ENCODE data around the gene PSIP1.
"Not testable (repeated sequence)": the region's sequence is repeated elsewhere in the genome, so short reads cannot be mapped to it uniquely, and the experiment has no call there.

The PSIP1 gene

DNA sequence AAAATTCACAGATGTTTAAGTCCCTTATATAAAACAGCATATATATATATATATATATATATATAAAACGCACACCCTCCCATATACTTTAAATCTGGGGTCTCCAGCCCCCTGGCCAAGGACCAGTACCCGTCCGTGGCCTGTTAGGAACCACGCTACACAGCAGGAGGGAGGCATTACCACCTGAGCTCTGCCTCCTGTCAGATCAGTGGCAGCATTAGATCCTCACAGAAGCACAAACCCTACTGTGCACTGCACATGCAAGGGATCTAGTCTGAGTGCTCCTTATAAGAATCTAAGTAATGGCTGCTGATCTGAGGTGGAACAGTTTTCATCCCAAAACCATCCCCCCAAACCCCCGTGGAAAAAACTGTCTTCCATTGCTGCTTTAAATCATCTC, 9.0 kb downstream of the PSIP1 start:
- no peak for DNase-seq

DNA sequence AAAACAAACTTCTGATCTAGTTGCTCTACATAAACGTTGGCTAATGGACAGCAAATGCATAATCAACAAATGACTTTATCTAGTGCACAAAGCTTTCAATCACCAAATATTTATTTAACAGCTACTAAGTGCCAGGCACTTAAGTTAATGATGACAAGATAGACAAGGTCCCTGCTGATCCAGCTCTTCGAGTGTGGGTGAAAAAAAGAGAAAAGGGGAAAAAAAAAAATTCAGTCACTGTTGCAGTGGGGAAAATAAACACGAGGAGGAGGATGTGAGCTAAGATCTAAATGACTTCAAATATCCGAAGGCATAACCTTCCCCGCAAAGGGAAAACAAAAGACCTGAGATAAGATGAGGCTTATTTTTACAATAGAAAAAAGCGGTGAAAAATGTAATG, 9.6 kb downstream of the PSIP1 start:
- DNase-seq, result no peak

DNA sequence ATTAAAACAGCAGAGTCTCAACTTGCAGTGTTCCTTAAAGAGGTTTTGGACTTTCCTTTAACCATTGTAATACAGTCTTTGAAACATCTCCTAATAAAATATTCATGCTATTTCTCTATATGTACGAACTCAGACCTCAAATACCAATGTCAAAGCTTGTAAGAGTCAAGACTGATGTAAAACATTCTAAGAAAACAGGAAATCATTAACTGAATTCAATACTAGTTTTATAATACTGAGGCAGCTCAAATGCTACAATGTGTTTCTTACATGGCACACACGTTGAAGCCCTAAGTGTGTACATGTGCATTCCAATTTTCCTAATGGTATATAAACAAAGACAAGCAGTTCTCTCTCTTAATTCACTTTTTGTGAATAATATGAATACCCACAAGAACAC, 11.6 kb downstream of the PSIP1 start:
- no peak for DNase-seq

DNA sequence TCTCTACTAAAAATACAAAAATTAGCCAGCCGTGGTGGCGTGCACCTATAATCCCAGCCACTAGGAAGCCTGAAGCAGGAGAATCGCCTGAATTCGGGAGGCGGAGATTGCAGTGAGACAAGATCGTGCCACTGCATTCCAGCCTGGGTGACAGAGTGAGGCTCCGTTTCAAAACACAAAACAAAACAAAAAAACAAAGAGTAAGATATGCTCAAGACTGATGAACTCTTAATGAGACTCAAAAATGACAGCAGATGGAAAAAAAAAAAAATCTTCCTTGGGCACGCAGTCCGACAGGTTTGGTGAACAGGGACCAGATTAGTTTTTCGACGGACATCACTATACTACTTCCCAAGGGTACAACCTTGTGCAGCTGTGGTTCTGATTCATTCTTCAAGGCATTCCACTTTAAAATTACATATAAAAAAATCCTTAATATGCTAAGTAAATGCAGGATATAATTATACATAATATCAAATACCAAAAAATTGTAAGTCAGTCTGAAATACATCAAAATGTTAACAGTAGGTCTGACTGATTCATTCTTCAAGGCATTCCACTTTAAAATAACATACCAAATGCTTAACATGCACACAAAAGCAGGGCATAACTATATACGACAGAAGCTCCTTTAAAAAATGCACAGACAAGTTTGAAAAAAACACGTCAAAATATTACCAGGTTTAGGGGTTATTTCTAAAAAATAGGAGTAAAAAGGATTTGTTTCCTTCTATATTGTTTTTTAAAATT, 12.3 kb downstream of the PSIP1 start:
- no peak for DNase-seq

DNA sequence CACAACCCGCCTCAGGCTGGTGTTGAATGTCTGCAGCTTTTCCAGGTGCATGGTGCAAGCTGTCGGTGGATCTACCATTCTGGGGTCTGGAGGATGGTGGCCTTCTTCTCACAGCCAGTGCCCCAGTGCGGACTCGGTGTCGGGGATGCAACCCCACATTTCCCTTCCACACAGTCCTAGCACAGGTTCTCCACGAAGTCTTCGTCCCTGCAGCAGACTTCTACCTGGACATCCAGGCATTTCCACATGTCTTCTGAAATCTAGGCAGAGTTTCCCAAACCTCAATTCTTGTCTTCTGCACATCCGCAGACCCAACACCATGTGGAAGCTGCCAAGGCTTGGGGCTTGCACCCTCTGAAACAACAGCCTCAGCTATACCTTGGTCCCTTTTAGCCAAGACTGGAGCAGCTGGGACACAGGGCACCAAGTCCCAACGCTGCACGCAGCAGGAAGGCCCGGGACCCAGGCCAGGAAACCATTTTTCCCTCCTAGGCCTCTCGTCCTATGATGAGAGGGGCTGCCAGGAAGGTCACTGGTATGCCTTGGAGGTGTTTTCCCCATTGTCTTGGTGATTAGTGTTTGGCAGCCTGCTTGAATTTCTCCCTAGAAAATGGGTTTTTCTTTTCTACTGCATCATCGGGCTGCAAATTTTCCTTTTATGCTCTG, 18.2 kb downstream of the PSIP1 start:
- DNase-seq, result no peak

DNA sequence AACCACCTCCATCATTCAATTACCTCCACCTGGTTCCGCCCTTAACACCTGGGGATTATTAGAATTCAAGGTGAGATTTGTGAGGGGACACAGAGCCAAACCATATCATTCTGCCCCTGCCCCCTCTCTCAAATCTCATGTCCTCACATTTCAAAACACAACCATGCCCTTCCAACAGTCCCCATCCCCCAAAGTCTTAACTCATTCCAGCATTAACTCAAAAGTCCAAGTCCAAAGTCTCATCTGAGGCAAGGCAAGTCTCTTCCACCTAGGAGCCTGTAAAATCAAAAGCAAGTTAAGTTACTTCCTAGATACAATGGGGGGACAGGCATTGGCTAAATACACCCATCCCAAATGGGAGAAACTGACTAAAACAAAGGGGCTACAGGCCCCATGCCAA, 18.8 kb downstream of the PSIP1 start:
- no peak for DNase-seq

DNA sequence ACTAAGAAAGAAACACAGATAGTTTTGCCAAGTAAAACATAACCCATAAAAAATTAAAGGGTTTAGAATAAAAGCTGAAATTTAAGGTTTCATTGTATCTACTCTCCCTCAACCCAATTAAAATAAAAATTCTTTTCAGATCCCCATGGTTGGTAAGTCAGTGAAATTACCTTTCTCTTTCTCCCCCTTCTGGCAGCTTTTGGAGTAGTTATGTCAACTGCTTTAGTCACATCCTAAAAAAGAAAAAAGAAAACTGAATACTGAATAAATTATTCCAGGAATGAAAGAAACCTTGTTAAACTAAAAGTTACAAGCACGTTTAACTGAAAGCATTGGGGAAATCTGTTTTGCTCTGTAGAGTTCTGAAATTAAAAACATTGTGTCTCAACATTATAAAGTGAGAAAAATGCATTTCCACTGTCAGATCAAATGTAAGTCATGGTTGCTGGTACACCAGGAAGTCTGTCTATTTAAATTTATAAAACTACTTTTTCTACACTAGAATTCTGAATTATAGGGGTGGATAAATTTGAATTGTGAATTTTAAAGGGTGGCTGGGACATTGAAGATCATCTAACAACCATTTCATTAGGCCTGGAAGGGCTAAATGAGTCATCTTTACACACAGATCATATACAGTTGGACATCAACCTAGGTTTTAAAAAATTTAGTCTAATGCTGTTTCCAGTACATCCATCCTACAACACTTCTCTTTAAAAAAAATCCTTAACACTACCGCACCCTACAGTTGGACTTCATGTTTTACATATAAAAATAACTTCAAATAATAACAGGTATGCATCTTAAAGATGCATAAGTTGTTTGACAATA, 24.7 kb downstream of the PSIP1 start:
- no peak for DNase-seq

DNA sequence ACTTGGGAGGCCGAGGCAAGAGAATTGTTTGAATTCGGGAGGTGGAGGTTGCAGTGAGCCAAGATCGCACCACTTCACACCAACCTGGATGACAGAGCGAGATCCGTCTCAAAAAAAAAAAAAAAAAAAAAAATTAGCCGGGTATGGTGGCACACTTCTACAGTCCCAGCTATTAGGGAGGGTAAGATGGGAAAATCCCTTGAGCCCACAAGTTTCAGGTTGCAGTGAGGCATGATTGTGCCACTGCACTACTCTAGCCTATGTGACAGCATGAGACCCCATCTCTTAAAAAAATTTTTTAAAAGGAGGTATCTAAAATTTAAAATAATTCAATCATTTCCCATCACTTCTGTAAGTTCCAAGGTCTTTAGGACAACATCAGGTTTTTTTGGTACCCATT, 26.0 kb downstream of the PSIP1 start:
- DNase-seq, result no peak

DNA sequence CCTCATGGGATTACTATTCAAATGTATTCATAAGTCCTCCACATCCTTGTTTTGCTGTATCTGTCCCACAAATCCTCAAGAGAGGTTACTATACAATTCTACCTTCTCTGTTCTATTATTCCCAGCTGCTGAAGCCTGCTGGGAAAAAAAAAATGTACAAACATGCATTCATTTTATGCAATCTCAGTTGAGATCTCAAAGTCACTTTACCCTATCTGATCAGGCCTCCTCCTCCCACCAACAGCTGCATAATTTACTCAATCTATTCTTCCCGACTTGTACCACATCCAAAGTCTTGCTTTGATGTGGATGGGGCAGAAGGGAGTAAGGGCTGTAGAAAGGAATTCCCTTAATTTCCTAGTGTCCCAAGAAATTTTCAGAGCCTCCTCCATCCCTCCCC, 28.6 kb downstream of the PSIP1 start:
- DNase-seq, result no peak

DNA sequence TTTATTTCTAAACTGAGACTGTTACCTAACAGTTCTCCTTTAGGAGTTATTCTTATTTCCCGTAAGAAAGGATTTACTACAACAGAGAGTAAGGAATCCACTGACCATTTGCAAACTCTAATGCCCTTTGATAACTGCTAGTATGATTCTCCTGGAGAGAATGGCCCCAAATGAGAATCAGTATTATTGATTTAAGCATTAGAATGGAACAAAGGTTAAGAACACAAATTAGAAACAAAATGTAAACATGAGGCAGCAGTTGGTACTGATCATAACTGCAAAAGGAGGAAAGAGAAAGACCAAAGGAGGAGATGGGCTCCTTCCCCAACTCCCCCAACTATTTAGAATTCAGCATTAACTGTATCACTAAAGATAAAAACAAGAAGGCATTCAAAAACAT, 30.7 kb downstream of the PSIP1 start:
- DNase-seq, result no peak

DNA sequence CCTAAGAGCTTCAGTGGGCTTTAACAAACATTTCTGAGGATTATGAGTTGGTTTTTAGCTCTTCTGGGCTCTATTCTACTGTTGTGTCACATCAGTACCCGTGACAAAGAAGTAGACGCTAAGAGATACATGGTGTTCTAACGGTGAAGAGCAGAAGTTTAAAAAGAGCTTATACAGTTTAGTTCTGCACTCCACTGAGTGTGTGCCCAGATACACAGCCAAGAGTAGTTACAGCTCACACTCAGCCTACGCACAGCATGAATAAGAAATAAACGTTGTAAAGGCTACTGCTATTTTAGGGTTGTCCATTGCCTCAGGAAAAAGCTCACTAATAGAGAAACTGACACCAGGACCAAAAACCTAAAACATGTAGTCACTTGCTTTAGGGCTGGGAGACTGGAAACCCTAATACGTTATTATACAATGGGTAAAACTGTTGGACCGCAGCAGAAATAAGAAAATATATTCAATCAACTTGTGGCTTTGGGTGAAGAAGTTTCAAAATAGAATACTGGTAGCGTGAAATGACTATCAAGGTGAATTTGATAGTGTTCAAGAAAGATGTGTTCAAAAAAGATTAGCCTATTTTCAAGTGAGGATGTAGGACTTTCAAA, 34.7 kb downstream of the PSIP1 start:
- DNase-seq, result no peak

DNA sequence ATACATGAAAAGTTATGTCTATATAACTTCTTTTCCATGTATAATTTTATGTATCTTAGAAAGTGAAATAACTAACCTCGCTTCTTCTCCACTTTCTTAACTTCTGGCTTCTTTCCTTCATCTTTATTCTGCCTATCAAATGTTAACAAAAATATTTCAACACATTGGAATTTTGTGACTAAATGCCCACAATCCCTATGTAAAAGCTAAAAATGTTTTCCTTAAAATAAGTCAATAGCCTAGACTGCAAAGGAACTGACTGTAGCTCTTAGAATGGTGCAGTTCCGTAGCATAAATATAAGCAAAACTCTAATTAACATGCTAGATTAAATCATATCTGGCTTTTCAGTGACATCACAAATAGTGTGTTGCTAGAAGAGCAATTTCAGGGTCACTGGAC, 40.9 kb downstream of the PSIP1 start:
- DNase-seq, result no peak

DNA sequence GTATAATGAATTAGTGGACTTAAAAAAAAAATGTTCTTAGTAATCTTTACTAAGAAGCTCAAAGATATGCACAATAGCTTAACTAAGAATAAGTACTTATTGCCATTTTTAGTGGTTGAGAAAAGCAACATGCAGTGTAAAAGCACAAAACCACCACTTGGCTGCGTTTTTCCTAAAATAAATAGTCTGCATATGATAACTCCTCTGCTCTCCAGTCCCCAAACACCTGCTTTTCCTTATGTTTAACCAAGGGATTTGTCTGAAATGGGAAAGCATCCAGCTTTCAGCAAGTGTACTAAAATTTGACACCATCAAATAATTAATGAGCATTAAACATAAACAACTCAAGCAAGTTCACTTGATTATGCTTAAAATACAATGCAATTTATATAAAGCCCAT, 41.4 kb downstream of the PSIP1 start:
- no peak for DNase-seq

DNA sequence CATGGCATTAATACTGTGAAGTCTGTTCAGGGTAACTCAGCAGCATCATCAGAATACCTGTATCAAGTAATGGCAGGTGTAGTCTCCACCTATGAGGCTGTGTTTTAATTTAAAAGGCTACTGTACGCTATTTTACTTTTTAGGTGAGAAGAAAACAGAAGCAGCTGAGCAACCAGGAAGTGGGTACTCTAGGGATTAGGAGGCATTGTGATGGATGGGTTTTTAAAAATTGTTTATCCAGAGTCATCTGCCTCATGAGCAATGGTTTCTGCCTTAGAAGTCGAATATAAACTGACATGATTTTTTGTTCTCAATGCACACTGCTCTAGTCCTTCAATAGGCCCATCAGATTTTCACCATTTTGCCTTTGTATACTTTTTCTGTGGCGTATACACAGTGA, 42.6 kb downstream of the PSIP1 start:
- no peak for DNase-seq

DNA sequence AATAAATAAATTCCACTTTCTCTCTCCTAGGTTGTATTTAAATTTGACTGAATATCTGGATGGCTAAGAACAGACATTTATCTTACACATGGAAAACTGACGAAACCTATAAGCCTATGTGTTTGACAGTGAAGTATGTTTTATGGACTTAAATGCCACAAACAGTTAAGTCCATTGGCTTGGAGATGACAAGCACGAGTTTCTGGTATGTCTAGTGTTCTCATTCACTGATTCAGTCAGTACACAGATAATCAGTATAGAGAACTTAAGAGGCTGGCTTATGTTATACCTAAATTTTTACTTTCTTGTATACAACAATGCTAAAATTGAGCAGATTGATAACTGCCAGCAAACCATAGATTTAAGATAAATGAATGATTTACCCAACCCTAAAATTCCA, 49.2 kb downstream of the PSIP1 start:
- no peak for DNase-seq

DNA sequence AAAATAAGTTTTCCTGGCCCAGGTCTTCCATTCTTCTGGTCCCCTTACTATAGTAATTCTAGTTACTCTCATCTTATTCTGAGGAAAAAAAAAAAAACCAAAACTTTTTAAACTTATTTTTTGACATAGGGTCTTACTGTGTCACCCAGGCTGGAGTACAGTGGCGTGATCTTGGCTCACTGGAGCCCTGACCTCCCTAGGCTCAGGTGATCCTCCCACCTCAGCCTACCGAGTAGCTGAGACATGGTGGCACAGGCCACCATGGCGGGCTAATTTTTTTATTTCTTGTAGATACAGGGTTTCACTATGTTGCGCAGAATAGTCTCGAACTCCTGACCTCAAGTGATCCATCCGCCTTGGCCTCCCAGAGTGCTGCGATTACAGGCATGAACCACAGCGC, 49.7 kb downstream of the PSIP1 start:
- no peak for DNase-seq

DNA sequence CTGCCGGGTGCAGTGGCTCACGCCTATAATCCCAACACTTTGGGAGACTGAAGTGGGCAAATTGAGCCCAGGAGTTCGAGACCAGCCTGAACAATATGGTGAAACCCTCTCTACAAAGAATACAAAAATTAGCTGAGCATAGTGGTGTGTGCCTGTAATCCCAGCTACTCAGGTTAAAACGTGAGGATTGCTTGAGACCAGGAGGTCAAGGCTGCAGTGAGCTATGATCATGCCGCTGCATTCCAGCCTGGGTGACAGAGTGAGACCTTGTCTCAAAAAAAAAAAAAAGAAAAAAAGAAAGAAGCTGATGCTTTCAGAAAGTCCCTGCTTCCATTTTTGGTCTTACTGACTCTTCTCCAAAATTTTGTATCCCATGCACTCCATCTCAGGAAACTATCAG, 56.8 kb downstream of the PSIP1 start:
- DNase-seq, result no peak

DNA sequence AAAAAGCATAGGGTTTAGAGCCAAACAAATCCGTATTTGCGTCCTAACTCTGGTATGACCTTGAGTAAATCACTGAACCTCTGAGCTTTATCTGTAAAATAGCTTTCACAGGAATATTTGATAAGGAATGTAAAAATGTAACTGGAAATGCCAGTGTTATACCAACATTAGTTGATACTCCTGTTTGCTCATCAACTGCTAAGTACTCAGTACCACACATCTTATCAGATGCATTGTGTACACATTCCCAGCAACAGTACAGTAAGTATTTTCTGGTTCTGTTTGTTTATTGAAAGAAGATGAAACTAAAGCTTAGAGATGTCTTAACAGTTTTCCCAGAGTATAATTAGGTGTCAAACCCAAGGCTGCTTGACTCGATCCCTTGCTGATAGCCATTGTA, 66.6 kb downstream of the PSIP1 start:
- no peak for DNase-seq

DNA sequence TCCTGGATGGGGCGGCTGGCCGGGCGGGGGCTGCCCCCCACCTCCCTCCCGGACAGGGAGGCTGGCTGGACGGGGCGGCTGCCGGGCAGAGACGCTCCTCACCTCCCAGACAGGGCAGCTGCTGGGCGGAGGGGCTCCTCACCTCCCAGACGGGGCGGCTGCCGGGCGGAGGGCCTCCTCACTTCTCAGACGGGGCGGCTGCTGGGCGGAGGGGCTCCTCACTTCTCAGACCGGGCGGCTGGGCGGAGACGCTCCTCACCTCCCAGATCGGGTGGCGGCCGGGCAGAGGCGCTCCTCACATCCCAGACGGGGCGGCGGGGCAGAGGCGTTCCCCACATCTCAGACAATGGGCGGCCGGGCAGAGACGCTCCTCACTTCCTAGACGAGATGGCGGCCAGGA, 68.5 kb downstream of the PSIP1 start:
- DNase-seq, result not testable (repeated sequence)

DNA sequence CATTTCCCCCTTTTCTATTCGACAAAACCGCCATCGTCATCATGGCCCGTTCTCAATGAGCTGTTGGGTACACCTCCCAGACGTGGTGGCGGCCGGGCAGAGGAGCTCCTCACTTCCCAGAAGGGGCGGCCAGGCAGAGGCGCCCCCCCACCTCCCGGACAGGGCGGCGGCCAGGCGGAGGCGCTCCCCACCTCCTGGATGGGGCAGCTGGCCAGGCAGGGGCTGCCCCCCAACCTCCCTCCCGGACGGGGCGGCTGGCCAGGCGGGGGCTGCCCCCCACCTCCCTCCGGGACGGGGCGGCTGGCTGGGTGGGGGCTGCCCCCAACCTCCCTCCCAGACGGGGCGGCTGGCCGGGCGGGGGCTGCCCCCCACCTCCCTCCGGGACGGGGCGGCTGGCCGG, 68.9 kb downstream of the PSIP1 start:
- not testable (repeated sequence) for DNase-seq

DNA sequence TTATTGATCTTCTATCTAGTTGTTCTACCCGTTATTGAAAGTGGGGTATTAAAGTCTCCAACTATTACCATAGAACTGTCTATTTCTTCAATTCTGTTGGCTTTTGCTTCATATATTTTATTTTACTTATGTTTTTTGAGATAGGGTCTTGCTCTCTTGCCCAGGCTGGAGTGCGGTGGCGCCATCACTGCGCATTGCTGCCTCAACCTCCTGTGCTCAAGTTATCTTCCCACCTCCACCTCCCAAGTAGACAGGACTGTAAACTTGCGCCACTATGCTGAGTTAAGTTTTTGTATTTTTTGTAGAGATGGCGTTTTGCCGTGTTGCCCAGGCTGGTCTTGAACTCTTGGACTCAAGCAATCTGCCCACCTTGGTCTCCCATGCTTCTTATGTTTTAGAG, 71.9 kb downstream of the PSIP1 start:
- DNase-seq, result no peak

DNA sequence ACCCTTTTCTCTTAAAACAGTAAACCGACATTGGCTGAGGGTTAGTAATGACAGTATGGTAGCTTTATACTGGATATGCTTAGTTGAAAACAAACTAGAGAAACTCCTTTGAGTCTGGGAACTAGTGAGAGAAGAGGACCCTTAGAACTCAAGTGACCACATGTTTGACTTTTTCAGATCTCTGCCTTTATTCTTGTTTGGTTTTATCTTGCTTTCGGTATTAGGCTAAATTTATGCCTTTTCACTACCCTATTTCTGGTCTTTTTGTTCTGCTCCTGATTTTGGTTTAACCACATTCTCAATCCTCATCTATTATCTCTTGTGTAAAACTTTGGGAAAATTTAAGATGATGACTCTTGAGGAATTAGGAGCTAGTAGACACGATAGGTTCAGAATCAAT, 77.1 kb downstream of the PSIP1 start:
- no peak for DNase-seq

DNA sequence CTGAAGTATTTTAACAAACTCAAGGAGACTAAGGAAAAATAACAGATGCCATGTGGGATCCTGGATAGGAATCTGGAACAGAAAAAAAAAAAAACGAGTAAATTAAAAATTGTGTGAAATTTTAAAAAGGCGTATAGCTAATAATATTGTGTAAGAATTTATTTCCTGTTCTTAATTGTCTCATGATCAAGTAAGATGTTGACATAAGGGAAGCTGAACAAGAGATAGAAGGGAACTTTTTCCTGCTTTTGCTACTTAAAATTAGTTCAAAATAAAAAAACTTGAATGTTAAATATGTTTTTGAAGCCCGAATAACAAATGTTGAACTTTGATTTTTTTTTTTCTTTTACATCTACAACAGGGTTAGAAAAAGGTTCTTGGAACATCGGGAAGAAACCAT, 77.6 kb downstream of the PSIP1 start:
- DNase-seq, result no peak
